IMR-90 (cell line): ENCODE results near the gene AGMO. TPM values are rescaled to one million over a fixed set of nuclear protein-coding genes. Genes with fewer than 3 reads are reported as not detected.

Experiments
- ATAC-seq: fragments of 200-7000 bp; cut with Tn5 transposase; 2 replicates; pipeline ENCODE4 v1.9.1; 2020; ENCODE audit warnings: low read depth, mild to moderate bottlenecking, moderate library complexity
- BruUV-seq: library from RNA; stranded (reverse); fragments of 400-500 nt; replicated peaks from 2 replicates; lab custom pipeline; 2021; lab: Mats Ljungman, UMichigan
- CTCF ChIA-PET: fragments of 300-600 bp; formaldehyde crosslinking; extraction: SDS; loops from one replicate; lab custom pipeline; 2021; ENCODE audit warnings: antibody characterized with exemption; lab: Yijun Ruan, JAX
- POLR2A ChIA-PET: fragments of 300-600 bp; sonication (Branson Sonifier 250); formaldehyde crosslinking; loops from one replicate; lab custom pipeline; 2022; ENCODE audit warnings: antibody characterized with exemption; ENCODE audit not compliant: unreplicated experiment; lab: Charles Lee
- DNase-seq: peaks from one replicate; pipeline ENCODE4 v3.0.0; 2013
- H2AFZ ChIP-seq: replicated peaks from 2 replicates; pipeline ENCODE3; 2013; ENCODE audit warnings: low read length, mild to moderate bottlenecking; ENCODE audit not compliant: poor library complexity
- H2AK5ac ChIP-seq: 2 replicates; pipeline ENCODE4 v1.6.1; 2013; ENCODE audit warnings: low read depth, low read length, inconsistent platforms
- H2AK9ac ChIP-seq: replicated peaks from 2 replicates; pipeline ENCODE3; 2013; ENCODE audit warnings: mild to moderate bottlenecking, low read depth, low read length, moderate library complexity; ENCODE audit not compliant: poor library complexity
- H2BK120ac ChIP-seq: 2 replicates; pipeline ENCODE4 v1.6.1; 2013; ENCODE audit warnings: low read depth, low read length, inconsistent platforms
- H2BK15ac ChIP-seq: 3 replicates; pipeline ENCODE4 v1.6.1; 2013; ENCODE audit warnings: low read depth, low read length, inconsistent platforms
- H2BK20ac ChIP-seq: 2 replicates; pipeline ENCODE4 v1.6.1; 2013; ENCODE audit warnings: low read depth, mild to moderate bottlenecking, inconsistent platforms, low read length, moderate library complexity
- H2BK5ac ChIP-seq: 2 replicates; pipeline ENCODE4 v1.6.1; 2013; ENCODE audit warnings: mild to moderate bottlenecking, low read depth, low read length, inconsistent platforms; ENCODE audit not compliant: poor library complexity, severe bottlenecking
- H3K14ac ChIP-seq: replicated peaks from 2 replicates; pipeline ENCODE4 v1.6.1; 2013; ENCODE audit warnings: low read depth, low read length, inconsistent platforms
- H3K18ac ChIP-seq: 2 replicates; pipeline ENCODE4 v1.6.1; 2013; ENCODE audit warnings: low read depth, low read length, control low read depth
- H3K23ac ChIP-seq: 2 replicates; pipeline ENCODE4 v1.6.1; 2013; ENCODE audit warnings: low read depth, low read length, inconsistent platforms
- H3K27ac ChIP-seq: 2 replicates; pipeline ENCODE4 v1.5.1; 2013; ENCODE audit warnings: mild to moderate bottlenecking, control low read depth, low read length; ENCODE audit not compliant: insufficient read depth
- H3K27me3 ChIP-seq: 2 replicates; pipeline ENCODE4 v1.6.1; 2013; ENCODE audit warnings: low read length; ENCODE audit not compliant: control insufficient read depth, insufficient read depth
- H3K36me3 ChIP-seq: 2 replicates; pipeline ENCODE4 v1.6.1; 2013; ENCODE audit warnings: low read length, mixed read lengths; ENCODE audit not compliant: control insufficient read depth, insufficient read depth
- H3K4ac ChIP-seq: 2 replicates; pipeline ENCODE4 v1.6.1; 2013; ENCODE audit warnings: low read depth, low read length, inconsistent platforms
- H3K4me1 ChIP-seq: 2 replicates; pipeline ENCODE4 v1.6.1; 2013; ENCODE audit warnings: low read length, mixed read lengths; ENCODE audit not compliant: control insufficient read depth, insufficient read depth
- H3K4me2 ChIP-seq: 2 replicates; pipeline ENCODE4 v1.6.1; 2013; ENCODE audit warnings: low read depth, mild to moderate bottlenecking, control low read depth, low read length, moderate library complexity
- H3K4me3 ChIP-seq: 2 replicates; pipeline ENCODE4 v1.5.1; 2013; ENCODE audit warnings: low read depth, mild to moderate bottlenecking, control low read depth, low read length, moderate library complexity; ENCODE audit not compliant: insufficient read depth
- H3K56ac ChIP-seq: 2 replicates; pipeline ENCODE4 v1.6.1; 2013; ENCODE audit warnings: low read length, inconsistent platforms; ENCODE audit not compliant: insufficient read depth; ENCODE audit errors: extremely low read depth
- H3K79me1 ChIP-seq, 2 experiments: 2 replicates each; pipeline ENCODE4 v1.6.1; 2013; ENCODE audit warnings: low read length in 2 of 2, inconsistent platforms in 1 of 2, low read depth in 1 of 2
- H3K9ac ChIP-seq: 2 replicates; pipeline ENCODE4 v1.6.1; 2013; ENCODE audit warnings: low read depth, low read length, control low read depth
- H3K9me1 ChIP-seq: 2 replicates; pipeline ENCODE4 v1.6.1; 2013; ENCODE audit warnings: low read length, inconsistent platforms; ENCODE audit not compliant: insufficient read depth
- H3K9me3 ChIP-seq: 2 replicates; pipeline ENCODE4 v1.6.1; 2013; ENCODE audit warnings: low read length; ENCODE audit not compliant: control insufficient read depth, insufficient read depth
- H4K20me1 ChIP-seq: 2 replicates; pipeline ENCODE4 v1.6.1; 2013; ENCODE audit warnings: low read length, inconsistent platforms; ENCODE audit not compliant: insufficient read depth
- H4K5ac ChIP-seq: 2 replicates; pipeline ENCODE4 v1.6.1; 2013; ENCODE audit warnings: mild to moderate bottlenecking, low read depth, low read length, control low read depth
- H4K8ac ChIP-seq, 2 experiments: 2 replicates each; pipeline ENCODE4 v1.6.1; 2013; ENCODE audit warnings: low read depth in 2 of 2, low read length in 2 of 2, control low read depth in 1 of 2, inconsistent platforms in 1 of 2
- H4K91ac ChIP-seq: 2 replicates; pipeline ENCODE4 v1.6.1; 2013; ENCODE audit warnings: low read depth, low read length, inconsistent platforms; ENCODE audit not compliant: insufficient read depth
- BHLHE40 ChIP-seq: fragments of 150-350 bp; IDR thresholded peaks from 2 replicates; pipeline ENCODE4 v1.6.1; 2016; ENCODE audit warnings: mild to moderate bottlenecking, low read depth, low read length
- CEBPB ChIP-seq: IDR thresholded peaks from 2 replicates; pipeline ENCODE4 v1.6.1; 2012; ENCODE audit warnings: low read depth, low read length, improper control_type of control experiment
- CHD1 ChIP-seq: IDR thresholded peaks from 2 replicates; pipeline ENCODE4 v1.6.1; 2012; ENCODE audit warnings: low read depth, low read length, improper control_type of control experiment
- MAFK ChIP-seq: IDR thresholded peaks from 2 replicates; pipeline ENCODE4 v1.6.1; 2012; ENCODE audit warnings: low read depth, low read length, improper control_type of control experiment
- MXI1 ChIP-seq: IDR thresholded peaks from 2 replicates; pipeline ENCODE4 v1.6.1; 2012; ENCODE audit warnings: low read depth, mild to moderate bottlenecking, low read length, moderate library complexity, borderline replicate concordance
- POLR2A ChIP-seq: IDR thresholded peaks from 2 replicates; pipeline ENCODE4 v1.6.1; 2012; ENCODE audit warnings: mild to moderate bottlenecking, low read depth, low read length
- WGBS, 2 experiments: methylation state at CpG; one replicate each; pipeline versions ENCODE4 v1.1.5 to v1.1.7; 2013; ENCODE audit warnings: missing lambda C conversion rate in 2 of 2; ENCODE audit not compliant: insufficient read length in 1 of 2; ENCODE audit errors: extremely low coverage in 2 of 2; 5-methylcytosine and 5-hydroxymethylcytosine counted together
- dilution Hi-C: fragments of 300-500 bp; cut with HindIII; formaldehyde crosslinking; loops from one replicate; pipeline ENCODE4 v1.14.3; 2018; ENCODE audit warnings: low sequenced_read_pairs; ENCODE audit not compliant: unreplicated experiment
- in situ Hi-C: fragments of 300-500 bp; cut with MboI; formaldehyde crosslinking; loops from 3 replicates; pipeline ENCODE4 v1.14.3; 2019; ENCODE audit warnings: low sequenced_read_pairs, inconsistent platforms, mixed read lengths
- intact Hi-C: fragments of 100-400 bp; cut with micrococcal nuclease; formaldehyde crosslinking; loops from 2 replicates; pipeline ENCODE4 v1.10.0; 2022
- polyA plus RNA-seq, 3 experiments: library from polyadenylated mRNA; depleted of rRNA; stranded (reverse); fragments of >200 nt; gene quantifications; 2 replicates each; pipeline ENCODE4 v1.2.3, GENCODE V29; 2012; ENCODE audit warnings: low replicate concordance in 1 of 3
- total RNA-seq: library from RNA; depleted of rRNA; stranded (reverse); fragments of >200 nt; gene quantifications from 2 replicates; pipeline ENCODE4 v1.2.3, GENCODE V29; 2012
- TF ChIP-seq, protein P1 (sequence below): conservative IDR thresholded peaks from 2 replicates; pipeline ENCODE4 v1.5.1; 2012; ENCODE audit warnings: mild to moderate bottlenecking, low read depth, low read length, improper control_type of control experiment
- TF ChIP-seq, protein P2 (sequence below): fragments of 150-350 bp; IDR thresholded peaks from 2 replicates; pipeline ENCODE4 v1.6.1; 2016; ENCODE audit warnings: low read depth, mild to moderate bottlenecking, low read length, moderate library complexity, borderline replicate concordance

AGMO gene
- total and polyA plus RNA-seq, 2 of the 4 experiments (the other 2 are of a cell fraction): not detected

- ATAC-seq (no peak), DNase-seq (no peak)
- Histone ChIP-seq H4K5ac (no peak overlapping the region), H3K23ac (no peak overlapping the region), H2AFZ (no peak overlapping the region), H4K91ac (no peak overlapping the region), H2AK5ac (no peak overlapping the region), H4K20me1 (no peaks in the 10 kb centered on the region), H3K9me3 (no peaks in the 10 kb centered on the region), H3K4me1 (no peaks in the 10 kb centered on the region), H3K18ac (no peak overlapping the region), H3K9me1 (no peaks in the 10 kb centered on the region), H3K36me3 (no peaks in the 10 kb centered on the region), H2BK15ac (no peak overlapping the region), H2AK9ac (no peak overlapping the region), H3K14ac (no peak overlapping the region), H3K56ac (no peak overlapping the region), H2BK120ac (no peak overlapping the region), H2BK20ac (no peak overlapping the region), H3K4ac (no peak overlapping the region), H3K4me2 (no peak overlapping the region), H4K8ac (no peak overlapping the region), H3K27ac (no peak overlapping the region), H3K4me3 (no peak overlapping the region), H3K27me3 (no peaks in the 10 kb centered on the region), H2BK5ac (no peak overlapping the region), H3K9ac (no peak overlapping the region), H3K79me1 (no peaks in the 10 kb centered on the region)
- no TSS peak for BruUV-seq
- WGBS, 2 experiments: no CpG with 5 or more reads among the region's 2 CpGs
- ChIA-PET POLR2A (no interaction called here), CTCF (no interaction called here)
- in situ Hi-C loops: no loop called here
- dilution Hi-C loops: no loop called here
- TF ChIP-seq CHD1: no peak
- no peak for TF ChIP-seq MXI1
- no peak for TF ChIP-seq POLR2A
- TF ChIP-seq, protein P1, sequence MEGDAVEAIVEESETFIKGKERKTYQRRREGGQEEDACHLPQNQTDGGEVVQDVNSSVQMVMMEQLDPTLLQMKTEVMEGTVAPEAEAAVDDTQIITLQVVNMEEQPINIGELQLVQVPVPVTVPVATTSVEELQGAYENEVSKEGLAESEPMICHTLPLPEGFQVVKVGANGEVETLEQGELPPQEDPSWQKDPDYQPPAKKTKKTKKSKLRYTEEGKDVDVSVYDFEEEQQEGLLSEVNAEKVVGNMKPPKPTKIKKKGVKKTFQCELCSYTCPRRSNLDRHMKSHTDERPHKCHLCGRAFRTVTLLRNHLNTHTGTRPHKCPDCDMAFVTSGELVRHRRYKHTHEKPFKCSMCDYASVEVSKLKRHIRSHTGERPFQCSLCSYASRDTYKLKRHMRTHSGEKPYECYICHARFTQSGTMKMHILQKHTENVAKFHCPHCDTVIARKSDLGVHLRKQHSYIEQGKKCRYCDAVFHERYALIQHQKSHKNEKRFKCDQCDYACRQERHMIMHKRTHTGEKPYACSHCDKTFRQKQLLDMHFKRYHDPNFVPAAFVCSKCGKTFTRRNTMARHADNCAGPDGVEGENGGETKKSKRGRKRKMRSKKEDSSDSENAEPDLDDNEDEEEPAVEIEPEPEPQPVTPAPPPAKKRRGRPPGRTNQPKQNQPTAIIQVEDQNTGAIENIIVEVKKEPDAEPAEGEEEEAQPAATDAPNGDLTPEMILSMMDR: no peak
- no peak for TF ChIP-seq BHLHE40
- TF ChIP-seq MAFK: no peak
- no peak for TF ChIP-seq CEBPB
- TF ChIP-seq, protein P2, sequence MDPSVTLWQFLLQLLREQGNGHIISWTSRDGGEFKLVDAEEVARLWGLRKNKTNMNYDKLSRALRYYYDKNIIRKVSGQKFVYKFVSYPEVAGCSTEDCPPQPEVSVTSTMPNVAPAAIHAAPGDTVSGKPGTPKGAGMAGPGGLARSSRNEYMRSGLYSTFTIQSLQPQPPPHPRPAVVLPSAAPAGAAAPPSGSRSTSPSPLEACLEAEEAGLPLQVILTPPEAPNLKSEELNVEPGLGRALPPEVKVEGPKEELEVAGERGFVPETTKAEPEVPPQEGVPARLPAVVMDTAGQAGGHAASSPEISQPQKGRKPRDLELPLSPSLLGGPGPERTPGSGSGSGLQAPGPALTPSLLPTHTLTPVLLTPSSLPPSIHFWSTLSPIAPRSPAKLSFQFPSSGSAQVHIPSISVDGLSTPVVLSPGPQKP: no peak
- intact Hi-C loops: no loop called here
These were observed 5.8 kb upstream of the AGMO start for GRCh38 chr7:15567652-15568051.
